Naive thymus-derived CD4-positive, alpha-beta T cell (primary cell): Measurements from ENCODE around the gene OR6K3. TPM values are rescaled to one million over a fixed set of nuclear protein-coding genes. Genes with fewer than 3 reads are reported as not detected.
"Not testable (repeated sequence)": the region's sequence is repeated elsewhere in the genome, so short reads cannot be mapped to it uniquely, and the experiment has no call there.

Source experiments
- ATAC-seq: fragments of 150-1000 bp; cut with Tn5 transposase; 2 replicates; pipeline ENCODE4 v1.10.0; 2021; ENCODE audit warnings: mild to moderate bottlenecking, moderate library complexity
- CTCF ChIA-PET: fragments of 350-600 bp; sonication (Branson Sonifier 250); formaldehyde crosslinking; loops from one replicate; lab custom pipeline; 2021; ENCODE audit warnings: antibody characterized with exemption; lab: Charles Lee
- POLR2A ChIA-PET: fragments of 350-600 bp; sonication (Branson Sonifier 250); formaldehyde crosslinking; loops from one replicate; lab custom pipeline; 2021; ENCODE audit warnings: antibody characterized with exemption, inconsistent platforms; lab: Charles Lee
- DNase-seq, 9 donors: peaks; one replicate each; pipeline versions ENCODE4 v3.0.0 to v3.0.0-alpha.2; 2020 to 2022; ENCODE audit warnings: mixed read lengths in 1 of 9
- H3K27ac ChIP-seq: one replicate; pipeline ENCODE4 v1.7.0; 2013; ENCODE audit warnings: mild to moderate bottlenecking, low read depth, low read length, moderate library complexity
- H3K27me3 ChIP-seq, 2 donors: one replicate each; pipeline ENCODE4 v1.7.0; 2013; ENCODE audit warnings: low read length in 2 of 2, mild to moderate bottlenecking in 2 of 2, moderate library complexity in 2 of 2; ENCODE audit not compliant: control insufficient read depth in 2 of 2, insufficient read depth in 2 of 2
- H3K36me3 ChIP-seq, 3 experiments: 1 replicate in 2 of 3; 2 replicates in 1 of 3; pipeline ENCODE4 v1.7.0; 2013; ENCODE audit warnings: low read length in 3 of 3, mild to moderate bottlenecking in 3 of 3, moderate library complexity in 1 of 3; ENCODE audit not compliant: insufficient read depth in 3 of 3, control insufficient read depth in 2 of 3
- H3K4me1 ChIP-seq, 2 donors: one replicate each; pipeline ENCODE4 v1.7.0; 2013; ENCODE audit warnings: low read length in 2 of 2, mild to moderate bottlenecking in 2 of 2, moderate library complexity in 1 of 2; ENCODE audit not compliant: control insufficient read depth in 2 of 2, insufficient read depth in 2 of 2
- H3K4me3 ChIP-seq: 2 replicates; pipeline ENCODE4 v1.7.0; 2013; ENCODE audit warnings: mild to moderate bottlenecking, low read length
- H3K9me3 ChIP-seq, 3 experiments: 1 replicate in 2 of 3; 2 replicates in 1 of 3; pipeline ENCODE4 v1.7.0; 2013; ENCODE audit warnings: low read length in 3 of 3; ENCODE audit not compliant: control insufficient read depth in 2 of 3
- H3K27ac Mint-ChIP-seq, 9 donors: one replicate each; pipeline ENCODE4 v1.8.0; 2020 to 2022; ENCODE audit warnings: mixed read lengths in 9 of 9, mild to moderate bottlenecking in 8 of 9, moderate library complexity in 5 of 9, inconsistent platforms in 2 of 9
- H3K27me3 Mint-ChIP-seq, 5 donors: one replicate each; pipeline ENCODE4 v1.8.0; 2021 to 2022; ENCODE audit warnings: mixed read lengths in 5 of 5, mild to moderate bottlenecking in 1 of 5
- H3K36me3 Mint-ChIP-seq, 5 donors: one replicate each; pipeline ENCODE4 v1.8.0; 2020 to 2022; ENCODE audit warnings: mixed read lengths in 5 of 5, mild to moderate bottlenecking in 3 of 5, inconsistent platforms in 1 of 5
- H3K4me1 Mint-ChIP-seq, 7 donors: one replicate each; pipeline ENCODE4 v1.8.0; 2020 to 2022; ENCODE audit warnings: mixed read lengths in 7 of 7, mild to moderate bottlenecking in 3 of 7, inconsistent platforms in 1 of 7
- H3K4me3 Mint-ChIP-seq, 10 donors: one replicate each; pipeline ENCODE4 v1.8.0; 2020 to 2022; ENCODE audit warnings: mild to moderate bottlenecking in 10 of 10, mixed read lengths in 10 of 10, moderate library complexity in 6 of 10, inconsistent platforms in 2 of 10
- H3K9me3 Mint-ChIP-seq, 11 donors: one replicate each; pipeline ENCODE4 v1.8.0; 2020 to 2022; ENCODE audit warnings: mixed read lengths in 11 of 11, mild to moderate bottlenecking in 4 of 11, inconsistent platforms in 1 of 11, moderate library complexity in 1 of 11
- intact Hi-C, 2 donors: fragments of 100-400 bp; cut with micrococcal nuclease; formaldehyde crosslinking; loops; one replicate each; pipeline ENCODE4 v1.15.1; 2023
- polyA plus RNA-seq, 2 donors: library from polyadenylated mRNA; unstranded; fragments of 300-500 nt; fragmentation: Illumina TruSeq; gene quantifications; one replicate each; pipeline ENCODE4 v1.2.3, GENCODE V29; 2021
- total RNA-seq, 6 experiments: library from RNA in 5 of 6; stranded (reverse) in 5 of 6; gene quantifications; 1 replicate in 5 of 6; 2 replicates in 1 of 6; pipeline ENCODE4 v1.2.3 and lab custom pipeline; 2021 to 2026

The OR6K3 gene
- total and polyA plus RNA-seq, 7 experiments from 2014 or later: 0.29 TPM; not detected in 6

GRCh38 chr1:158689110-158689509 is 31.4 kb downstream of the OR6K3 start:
- Mint-ChIP-seq H3K27ac (no peak overlapping the region), H3K36me3 (no peaks in the 10 kb centered on the region), H3K9me3 (peaks cover 0 to 4% (median 0%) of the 10 kb centered on the region in 11 donors), H3K27me3 (peaks cover 9 to 39% (median 15%) of the 10 kb centered on the region in 5 donors), H3K4me3 (no peak overlapping the region), H3K4me1 (peaks cover 0 to 3% (median 0%) of the 10 kb centered on the region in 7 donors)
- ATAC-seq: no peak
- DNase-seq: no peak
- CTCF ChIA-PET: no interaction called here
- Histone ChIP-seq H3K4me1 (no peaks in the 10 kb centered on the region), H3K27me3 (peaks cover 0 to 2% of the 10 kb centered on the region in 2 donors), H3K4me3 (no peak overlapping the region), H3K9me3 (no peaks in the 10 kb centered on the region), H3K36me3 (no peaks in the 10 kb centered on the region), H3K27ac (no peak overlapping the region)
- intact Hi-C loops: no loop called here
- POLR2A ChIA-PET: no interaction called here

DNA sequence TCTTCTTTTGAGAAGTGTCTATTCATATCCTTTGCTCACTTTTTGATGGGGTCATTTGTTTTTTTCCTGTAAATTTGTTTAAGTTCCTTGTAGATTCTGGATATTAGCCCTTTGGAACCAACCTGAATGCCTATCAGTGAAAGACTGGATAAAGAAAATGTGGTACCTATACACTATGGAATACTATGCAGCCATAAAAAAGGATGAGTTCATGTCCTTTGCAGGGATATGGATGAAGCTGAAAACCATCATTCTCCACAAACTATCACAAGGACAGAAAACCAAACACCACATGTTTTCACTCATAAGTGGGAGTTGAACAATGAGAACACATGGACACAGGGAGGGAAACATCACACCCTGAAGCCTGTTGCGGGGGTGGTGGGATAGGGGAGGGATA is 32.2 kb downstream of the OR6K3 start:
- H3K4me3 Mint-ChIP-seq, H3K4me1 ChIP-seq, H3K4me3 ChIP-seq, H3K4me1 Mint-ChIP-seq, H3K27ac ChIP-seq, DNase-seq, intact Hi-C loops, ATAC-seq, H3K36me3 ChIP-seq, CTCF ChIA-PET, H3K27ac Mint-ChIP-seq, POLR2A ChIA-PET, H3K9me3 Mint-ChIP-seq, H3K9me3 ChIP-seq, H3K36me3 Mint-ChIP-seq, H3K27me3 ChIP-seq: not testable (repeated sequence)
- H3K27me3 Mint-ChIP-seq: peaks cover 11 to 39% (median 17%) of the 10 kb centered on the region in 5 donors

GRCh38 chr1:158687037-158687436 is 33.5 kb downstream of the OR6K3 start:
- Mint-ChIP-seq H3K9me3 (peaks cover 0 to 4% (median 0%) of the 10 kb centered on the region in 11 donors), H3K27me3 (peaks cover 19 to 39% (median 21%) of the 10 kb centered on the region in 5 donors), H3K27ac (no peak overlapping the region), H3K36me3 (no peaks in the 10 kb centered on the region), H3K4me3 (no peak overlapping the region), H3K4me1 (peaks cover 0 to 3% (median 0%) of the 10 kb centered on the region in 7 donors)
- H3K4me3 ChIP-seq: no peak overlapping the region
- no peaks in the 10 kb centered on the region for H3K9me3 ChIP-seq
- ATAC-seq: no peak
- DNase-seq: no peak
- intact Hi-C loops: no loop called here
- ChIA-PET CTCF (no interaction called here), POLR2A (interaction anchor here (0.6 kb wide), 1 partner anchor 9 kb away, joined by 4 read pairs; no protein-coding TSS in a partner anchor)
- no peaks in the 10 kb centered on the region for H3K36me3 ChIP-seq
- no peak overlapping the region for H3K27ac ChIP-seq
- H3K27me3 ChIP-seq: peaks cover 0 to 2% of the 10 kb centered on the region in 2 donors
- no peaks in the 10 kb centered on the region for H3K4me1 ChIP-seq

DNA sequence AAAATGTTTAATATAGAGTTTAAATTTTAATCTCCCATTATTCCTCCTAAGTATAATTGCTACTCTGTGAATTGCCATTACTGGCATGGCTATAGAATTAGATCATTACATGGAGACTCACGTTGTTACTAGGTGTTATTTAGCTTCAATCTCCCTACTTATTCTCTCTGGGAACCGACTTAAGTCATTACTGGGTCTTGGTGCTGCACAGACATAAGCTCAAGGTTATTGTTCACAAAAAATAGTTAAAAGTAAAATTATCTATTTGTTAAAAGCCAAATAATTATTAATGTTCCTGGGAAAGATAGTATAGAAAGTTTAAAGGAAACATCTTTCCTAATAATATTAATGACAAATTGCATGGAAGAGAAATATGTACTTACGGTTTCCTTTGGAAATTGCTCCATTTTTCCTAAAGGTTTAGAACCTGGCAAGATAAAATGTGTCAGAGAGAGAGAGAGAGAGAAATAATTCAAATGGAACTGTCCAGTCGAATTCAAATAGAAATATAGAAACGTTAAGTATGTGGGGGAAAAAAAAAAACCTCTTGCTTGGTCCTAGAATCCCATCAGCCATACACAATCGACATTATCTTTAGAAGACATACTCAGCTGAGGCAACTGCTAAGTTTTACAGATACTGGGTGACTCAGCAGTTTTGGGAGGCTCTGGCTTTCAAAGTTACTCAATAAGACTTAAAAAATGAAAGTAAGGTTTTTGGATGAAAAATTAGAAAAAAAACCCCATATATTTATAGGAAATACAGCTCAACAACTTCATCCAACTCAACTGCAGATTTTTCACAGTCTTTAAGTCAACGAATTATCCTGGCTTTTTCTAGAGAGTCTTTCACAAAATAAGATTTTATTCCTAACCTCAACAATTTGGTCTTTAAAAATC is 34.2 kb downstream of the OR6K3 start, which contains the start of gene SPTA1:
TSS of gene SPTA1 (minus strand) at position 605 of the 899 bp plus-strand sequence. CDS start at position 407, 198 bp downstream.
- intact Hi-C loops: no loop called here
- peaks cover 0 to 2% of the 10 kb centered on the region in 2 donors for H3K27me3 ChIP-seq
- no peaks in the 10 kb centered on the region for H3K36me3 Mint-ChIP-seq
- DNase-seq: no peak
- peaks cover 0 to 4% (median 0%) of the 10 kb centered on the region in 11 donors for H3K9me3 Mint-ChIP-seq
- peaks cover 21 to 39% (median 26%) of the 10 kb centered on the region in 5 donors for H3K27me3 Mint-ChIP-seq
- no peak within 1 kb of the TSS for H3K27ac Mint-ChIP-seq
- no peak within 1 kb of the TSS for H3K27ac ChIP-seq
- H3K36me3 ChIP-seq: no peaks in the 10 kb centered on the region
- ChIA-PET POLR2A (interaction anchor here (0.6 kb wide), 1 partner anchor 10 kb away, joined by 4 read pairs; no protein-coding TSS in a partner anchor), CTCF (no interaction called here)
- no peaks in the 10 kb centered on the region for H3K9me3 ChIP-seq
- no peak within 1 kb of the TSS for H3K4me3 ChIP-seq
- H3K4me3 Mint-ChIP-seq: no peak within 1 kb of the TSS
- no peaks in the 10 kb centered on the region for H3K4me1 ChIP-seq
- peaks cover 0 to 6% (median 0%) of the 10 kb centered on the region in 7 donors for H3K4me1 Mint-ChIP-seq
- no peak for ATAC-seq

GRCh38 chr1:158685085-158685484 is 35.4 kb downstream of the OR6K3 start:
- H3K4me3 Mint-ChIP-seq: no peak overlapping the region
- CTCF ChIA-PET: no interaction called here
- ATAC-seq: no peak

DNA sequence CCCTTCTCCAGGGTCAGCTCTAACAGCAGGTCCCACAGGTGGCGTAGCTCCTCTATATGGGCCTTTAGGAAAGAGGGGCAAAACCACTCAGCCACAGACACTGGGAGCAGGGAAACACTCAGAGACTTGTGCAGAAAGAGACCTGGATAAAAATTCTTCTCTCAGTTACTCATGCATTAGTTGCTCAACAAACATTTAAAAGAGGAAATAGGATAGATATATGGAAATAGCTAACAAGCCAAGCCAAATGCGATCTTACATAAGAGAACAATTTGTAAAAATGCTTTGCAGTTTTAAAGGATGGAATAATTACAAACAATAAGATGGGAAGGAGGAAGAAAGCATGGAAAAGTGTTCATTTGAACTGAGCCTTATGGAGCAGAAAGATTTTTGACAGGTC is 38.9 kb downstream of the OR6K3 start:
- Mint-ChIP-seq H3K9me3 (peaks cover 0 to 1% (median 0%) of the 10 kb centered on the region in 11 donors), H3K27ac (no peak overlapping the region), H3K4me1 (peaks cover 0 to 6% (median 0%) of the 10 kb centered on the region in 7 donors), H3K27me3 (peaks cover 22 to 32% (median 25%) of the 10 kb centered on the region in 5 donors), H3K4me3 (no peak overlapping the region), H3K36me3 (no peaks in the 10 kb centered on the region)
- H3K36me3 ChIP-seq: no peaks in the 10 kb centered on the region
- H3K27me3 ChIP-seq: peaks cover 0 to 2% of the 10 kb centered on the region in 2 donors
- H3K4me1 ChIP-seq: no peaks in the 10 kb centered on the region
- ATAC-seq (no peak), DNase-seq (no peak)
- no peak overlapping the region for H3K4me3 ChIP-seq
- CTCF ChIA-PET: no interaction called here
- no peaks in the 10 kb centered on the region for H3K9me3 ChIP-seq
- H3K27ac ChIP-seq: no peak overlapping the region
- intact Hi-C loops: no loop called here
- POLR2A ChIA-PET: no interaction called here

More at GRCh38 chr1:158685085-158685484, 35.4 kb downstream of the OR6K3 start:
- no peak overlapping the region for H3K27ac ChIP-seq
- intact Hi-C loops: no loop called here
- POLR2A ChIA-PET: no interaction called here
- peaks cover 0 to 1% (median 0%) of the 10 kb centered on the region in 11 donors for H3K9me3 Mint-ChIP-seq
- peaks cover 21 to 39% (median 27%) of the 10 kb centered on the region in 5 donors for H3K27me3 Mint-ChIP-seq
- no peak overlapping the region for H3K4me3 ChIP-seq
- peaks cover 0 to 2% of the 10 kb centered on the region in 2 donors for H3K27me3 ChIP-seq
- H3K36me3 ChIP-seq: no peaks in the 10 kb centered on the region
- no peak for DNase-seq
- H3K4me1 ChIP-seq: no peaks in the 10 kb centered on the region
- no peaks in the 10 kb centered on the region for H3K36me3 Mint-ChIP-seq
- peaks cover 0 to 6% (median 0%) of the 10 kb centered on the region in 7 donors for H3K4me1 Mint-ChIP-seq
- H3K9me3 ChIP-seq: no peaks in the 10 kb centered on the region
- H3K27ac Mint-ChIP-seq: no peak overlapping the region
